ENCODE data around the gene E2F3. TPM values are rescaled to one million over a fixed set of nuclear protein-coding genes. Genes with fewer than 3 reads are reported as not detected.

Gene E2F3
- 12.3 and 13.8 TPM in 2 replicates for total RNA-seq (2014; rRNA removed; shearing (Covaris generic); ENCODE audit: low replicate concordance)

DNA sequence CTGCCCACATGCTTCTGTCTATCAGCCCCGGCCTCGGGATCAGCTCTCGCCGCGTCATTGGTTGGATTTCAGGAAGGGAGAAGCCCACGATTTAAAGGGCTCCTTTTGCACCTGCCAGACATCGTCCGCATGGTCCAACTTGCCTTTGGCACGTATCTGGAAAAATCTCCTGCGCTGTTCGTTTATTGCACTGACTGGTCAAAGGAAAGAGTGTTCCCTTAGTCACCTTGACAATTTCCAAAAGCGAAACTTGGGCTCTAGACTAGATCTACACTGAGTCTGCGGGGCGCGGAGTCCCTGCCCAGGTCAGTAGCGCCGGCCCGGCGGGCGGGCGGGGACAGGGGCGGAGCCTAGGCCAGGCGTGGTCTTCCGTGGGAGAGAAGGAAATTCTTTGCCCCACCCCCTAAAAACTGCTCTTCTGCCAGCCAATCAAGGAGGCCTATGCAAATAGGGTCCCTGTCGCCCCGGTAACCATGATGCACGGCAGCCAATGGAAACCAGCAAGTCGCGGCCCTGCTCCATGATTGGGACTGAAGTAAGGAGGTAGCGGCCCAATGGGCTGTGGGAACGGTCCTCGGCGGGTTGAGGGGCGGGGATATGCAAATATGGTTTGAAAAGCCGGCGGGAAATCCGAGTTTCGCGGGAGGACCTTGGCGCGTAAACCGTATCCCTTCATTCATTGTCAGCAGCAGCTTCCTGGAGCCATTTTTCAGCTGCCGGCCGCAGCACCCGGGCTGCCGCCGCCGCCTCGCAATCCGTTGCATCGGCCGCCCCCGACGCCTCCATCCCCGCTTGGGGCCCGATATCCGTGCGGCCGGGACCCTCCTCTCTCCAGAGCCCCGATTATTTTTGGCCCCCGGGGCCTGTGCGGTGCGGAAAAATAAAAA lies at the start of gene E2F3:
Gene E2F3 (plus strand): TSS at position 675 of the 887 bp plus-strand sequence. CDS start 354 bp downstream, outside the sequence.
- Histone ChIP-seq H3K9me2 (replicated peaks; ENCODE audit: insufficient read depth, low read length) (no peaks in the 10 kb centered on the region), H3K27ac (ENCODE audit: low read length) (peak within 1 kb of the TSS; percentile 93), H3K4me3 (ENCODE audit: low read length) (peak within 1 kb of the TSS; percentile 83), H3K27me3 (ENCODE audit: low read length) (no peaks in the 10 kb centered on the region), H3K4me2 (ENCODE audit: low read depth, low read length, poor library complexity, severe bottlenecking) (peak within 1 kb of the TSS; percentile 87), H3K9ac (ENCODE audit: low read length) (peak within 1 kb of the TSS; percentile 99), H3K36me3 (ENCODE audit: insufficient read depth, low read length) (peaks cover 13% of the 10 kb centered on the region; the same call in 1 of the 2 replicates), H3K79me2 (ENCODE audit: low read length) (peaks cover 43% of the 10 kb centered on the region), H3K4me1 (ENCODE audit: low read length) (peaks cover 23% of the 10 kb centered on the region), H3K9me3 (ENCODE audit: low read length) (no peaks in the 10 kb centered on the region), H2AFZ (ENCODE audit: low read length) (peak within 1 kb of the TSS; percentile 21; the same call in 1 of the 2 replicates), H4K20me1 (ENCODE audit: insufficient read depth, low read depth, low read length) (peaks cover 11% of the 10 kb centered on the region; the same call in 1 of the 2 replicates)
- DNase-seq, result peak; percentile 100

- Histone ChIP-seq H3K27me3 (ENCODE audit: low read length) (no peaks in the 10 kb centered on the region), H3K9me2 (replicated peaks; ENCODE audit: insufficient read depth, low read length) (no peaks in the 10 kb centered on the region), H4K20me1 (ENCODE audit: insufficient read depth, low read depth, low read length) (no peaks in the 10 kb centered on the region), H3K4me1 (ENCODE audit: low read length) (no peaks in the 10 kb centered on the region), H2AFZ (ENCODE audit: low read length) (no peak overlapping the region), H3K4me3 (ENCODE audit: low read length) (no peak overlapping the region), H3K27ac (ENCODE audit: low read length) (no peak overlapping the region), H3K9ac (ENCODE audit: low read length) (no peak overlapping the region), H3K4me2 (ENCODE audit: low read depth, low read length, poor library complexity, severe bottlenecking) (no peak overlapping the region), H3K36me3 (ENCODE audit: insufficient read depth, low read length) (no peaks in the 10 kb centered on the region), H3K9me3 (ENCODE audit: low read length) (no peaks in the 10 kb centered on the region), H3K79me2 (ENCODE audit: low read length) (no peaks in the 10 kb centered on the region)
- DNase-seq, result no peak
These were observed 49.3 kb upstream of the E2F3 start for GRCh38 chr6:20352346-20352745.

- no peaks in the 10 kb centered on the region for H3K79me2 ChIP-seq (ENCODE audit: low read length)
- no peak overlapping the region for H3K27ac ChIP-seq (ENCODE audit: low read length)
- no peaks in the 10 kb centered on the region for H3K36me3 ChIP-seq (ENCODE audit: insufficient read depth, low read length)
- H4K20me1 ChIP-seq (ENCODE audit: insufficient read depth, low read depth, low read length), result no peaks in the 10 kb centered on the region
- no peak for DNase-seq
- H3K27me3 ChIP-seq (ENCODE audit: low read length), result no peaks in the 10 kb centered on the region
- no peak overlapping the region for H3K4me2 ChIP-seq (ENCODE audit: low read depth, low read length, poor library complexity, severe bottlenecking)
- no peak overlapping the region for H3K9ac ChIP-seq (ENCODE audit: low read length)
- H3K9me2 ChIP-seq (replicated peaks; ENCODE audit: insufficient read depth, low read length), result no peaks in the 10 kb centered on the region
- no peak overlapping the region for H2AFZ ChIP-seq (ENCODE audit: low read length)
- no peak overlapping the region for H3K4me3 ChIP-seq (ENCODE audit: low read length)
- no peaks in the 10 kb centered on the region for H3K4me1 ChIP-seq (ENCODE audit: low read length)
- no peaks in the 10 kb centered on the region for H3K9me3 ChIP-seq (ENCODE audit: low read length)
These were observed 48.5 kb upstream of the E2F3 start for GRCh38 chr6:20353134-20353533.

DNA sequence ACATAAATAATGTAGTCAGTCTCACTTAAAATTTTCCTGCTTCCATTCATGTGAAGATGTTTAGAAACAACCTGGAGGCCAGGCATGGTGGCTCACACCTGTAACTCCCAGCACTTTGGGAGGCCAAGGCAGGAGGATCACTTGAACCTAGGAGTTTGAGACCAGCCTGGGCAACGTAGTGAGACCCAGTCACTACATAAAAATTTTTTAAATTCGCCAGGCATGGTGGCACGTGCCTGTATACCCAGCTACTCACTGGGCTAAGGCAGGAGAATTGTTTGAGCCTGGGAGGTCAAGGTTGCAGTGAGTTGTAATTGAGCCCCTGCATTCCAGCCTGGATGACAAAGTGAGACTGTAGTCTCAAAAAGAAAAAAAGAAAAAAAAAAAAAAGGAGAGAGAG lies 47.3 kb upstream of the E2F3 start:
- no peak overlapping the region for H3K27ac ChIP-seq (ENCODE audit: low read length)
- H3K27me3 ChIP-seq (ENCODE audit: low read length), result no peaks in the 10 kb centered on the region
- no peak overlapping the region for H2AFZ ChIP-seq (ENCODE audit: low read length)
- no peaks in the 10 kb centered on the region for H4K20me1 ChIP-seq (ENCODE audit: insufficient read depth, low read depth, low read length)
- H3K4me3 ChIP-seq (ENCODE audit: low read length), result no peak overlapping the region
- H3K9me2 ChIP-seq (replicated peaks; ENCODE audit: insufficient read depth, low read length), result no peaks in the 10 kb centered on the region
- H3K79me2 ChIP-seq (ENCODE audit: low read length), result no peaks in the 10 kb centered on the region
- no peaks in the 10 kb centered on the region for H3K4me1 ChIP-seq (ENCODE audit: low read length)
- H3K36me3 ChIP-seq (ENCODE audit: insufficient read depth, low read length), result no peaks in the 10 kb centered on the region
- H3K9me3 ChIP-seq (ENCODE audit: low read length), result no peaks in the 10 kb centered on the region
- H3K4me2 ChIP-seq (ENCODE audit: low read depth, low read length, poor library complexity, severe bottlenecking), result no peak overlapping the region
- no peak overlapping the region for H3K9ac ChIP-seq (ENCODE audit: low read length)
- no peak for DNase-seq

DNA sequence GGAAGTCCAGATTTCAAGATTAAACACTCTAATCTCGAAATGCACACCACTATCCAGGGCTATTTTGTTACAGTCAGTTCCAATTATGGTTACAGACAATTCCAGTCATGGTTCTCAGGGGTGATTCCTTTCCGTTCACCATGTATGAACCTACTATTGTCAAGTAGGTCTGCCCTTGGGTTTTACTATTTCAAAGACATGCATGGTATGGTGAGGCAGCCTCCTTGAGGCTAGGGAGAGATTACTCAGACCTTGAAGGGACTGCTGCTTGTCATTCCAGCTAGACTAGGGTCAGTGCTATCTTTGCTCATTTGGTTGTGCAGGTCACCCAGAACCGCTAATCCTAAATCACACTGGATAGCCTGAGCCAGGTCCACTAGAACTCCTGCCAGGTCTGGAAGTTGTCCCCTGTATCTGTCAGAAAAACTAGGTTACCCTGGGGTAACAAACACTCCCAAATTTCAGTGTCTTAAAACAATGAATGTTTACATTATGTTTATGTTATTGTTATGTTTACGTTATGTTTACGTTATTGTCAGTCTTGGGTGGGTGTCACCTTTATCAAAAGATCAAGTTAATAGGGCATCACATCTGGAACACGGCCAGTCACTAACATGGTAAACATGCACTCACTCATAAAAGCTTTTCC lies 41.1 kb upstream of the E2F3 start:
- no peaks in the 10 kb centered on the region for H3K27me3 ChIP-seq (ENCODE audit: low read length)
- no peak overlapping the region for H3K27ac ChIP-seq (ENCODE audit: low read length)
- no peaks in the 10 kb centered on the region for H3K4me1 ChIP-seq (ENCODE audit: low read length)
- H3K9me2 ChIP-seq (replicated peaks; ENCODE audit: insufficient read depth, low read length), result no peaks in the 10 kb centered on the region
- DNase-seq, result no peak
- no peaks in the 10 kb centered on the region for H3K36me3 ChIP-seq (ENCODE audit: insufficient read depth, low read length)
- no peak overlapping the region for H3K4me2 ChIP-seq (ENCODE audit: low read depth, low read length, poor library complexity, severe bottlenecking)
- H3K4me3 ChIP-seq (ENCODE audit: low read length), result no peak overlapping the region
- H4K20me1 ChIP-seq (ENCODE audit: insufficient read depth, low read depth, low read length), result no peaks in the 10 kb centered on the region
- no peak overlapping the region for H2AFZ ChIP-seq (ENCODE audit: low read length)
- no peak overlapping the region for H3K9ac ChIP-seq (ENCODE audit: low read length)
- no peaks in the 10 kb centered on the region for H3K79me2 ChIP-seq (ENCODE audit: low read length)
- no peaks in the 10 kb centered on the region for H3K9me3 ChIP-seq (ENCODE audit: low read length)

DNA sequence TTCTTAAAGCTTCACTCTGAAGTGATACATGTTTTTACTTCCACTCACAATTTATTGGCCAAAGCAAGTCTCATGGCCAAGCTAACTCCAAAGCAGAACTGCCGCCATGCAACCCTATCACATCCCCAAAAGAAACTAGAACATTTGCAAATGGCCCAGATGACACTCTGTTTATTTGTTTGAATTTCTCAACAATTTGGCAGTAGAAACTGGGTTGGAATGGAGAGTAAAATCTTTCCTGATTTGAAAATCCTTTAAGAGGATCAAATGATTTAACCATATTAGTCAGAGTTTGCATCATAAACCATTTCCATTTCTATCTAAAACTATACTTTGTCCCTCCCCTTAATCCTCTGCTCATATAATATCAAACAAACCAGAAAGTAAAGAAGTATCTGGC lies 39.1 kb upstream of the E2F3 start:
- Histone ChIP-seq H3K9me2 (replicated peaks; ENCODE audit: insufficient read depth, low read length) (no peaks in the 10 kb centered on the region), H3K9me3 (ENCODE audit: low read length) (no peaks in the 10 kb centered on the region), H3K9ac (ENCODE audit: low read length) (no peak overlapping the region), H3K79me2 (ENCODE audit: low read length) (no peaks in the 10 kb centered on the region), H3K36me3 (ENCODE audit: insufficient read depth, low read length) (no peaks in the 10 kb centered on the region), H3K27ac (ENCODE audit: low read length) (no peak overlapping the region), H3K27me3 (ENCODE audit: low read length) (no peaks in the 10 kb centered on the region), H2AFZ (ENCODE audit: low read length) (no peak overlapping the region), H4K20me1 (ENCODE audit: insufficient read depth, low read depth, low read length) (no peaks in the 10 kb centered on the region), H3K4me2 (ENCODE audit: low read depth, low read length, poor library complexity, severe bottlenecking) (no peak overlapping the region), H3K4me1 (ENCODE audit: low read length) (no peaks in the 10 kb centered on the region), H3K4me3 (ENCODE audit: low read length) (no peak overlapping the region)
- DNase-seq, result no peak

DNA sequence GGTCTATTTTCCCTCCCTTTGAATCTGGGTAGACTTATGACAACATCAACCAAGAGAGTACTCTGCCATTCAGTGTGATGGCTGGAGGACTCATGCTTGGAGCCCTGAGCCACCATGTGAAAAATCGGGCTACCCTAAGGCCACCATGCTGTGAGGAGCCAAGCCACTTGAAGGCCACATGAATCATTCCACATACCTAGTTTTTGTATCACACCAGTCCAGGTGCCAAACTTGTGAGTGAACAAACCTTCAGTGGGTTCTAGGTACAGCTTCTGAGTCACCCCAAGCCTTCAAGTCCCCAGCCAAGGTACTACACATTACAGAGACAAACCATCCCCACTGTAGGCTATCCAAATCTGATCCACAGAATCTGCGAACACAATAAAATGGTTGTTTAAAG lies 37.4 kb upstream of the E2F3 start:
- no peak overlapping the region for H3K27ac ChIP-seq (ENCODE audit: low read length)
- no peak overlapping the region for H3K4me3 ChIP-seq (ENCODE audit: low read length)
- no peak overlapping the region for H3K9ac ChIP-seq (ENCODE audit: low read length)
- H3K9me3 ChIP-seq (ENCODE audit: low read length), result no peaks in the 10 kb centered on the region
- no peak overlapping the region for H2AFZ ChIP-seq (ENCODE audit: low read length)
- H3K36me3 ChIP-seq (ENCODE audit: insufficient read depth, low read length), result no peaks in the 10 kb centered on the region
- H3K79me2 ChIP-seq (ENCODE audit: low read length), result no peaks in the 10 kb centered on the region
- no peak for DNase-seq
- no peaks in the 10 kb centered on the region for H3K4me1 ChIP-seq (ENCODE audit: low read length)
- H3K27me3 ChIP-seq (ENCODE audit: low read length), result no peaks in the 10 kb centered on the region
- no peak overlapping the region for H3K4me2 ChIP-seq (ENCODE audit: low read depth, low read length, poor library complexity, severe bottlenecking)
- no peaks in the 10 kb centered on the region for H3K9me2 ChIP-seq (replicated peaks; ENCODE audit: insufficient read depth, low read length)
- no peaks in the 10 kb centered on the region for H4K20me1 ChIP-seq (ENCODE audit: insufficient read depth, low read depth, low read length)

- Histone ChIP-seq H3K4me2 (ENCODE audit: low read depth, low read length, poor library complexity, severe bottlenecking) (no peak overlapping the region), H3K27ac (ENCODE audit: low read length) (no peak overlapping the region), H3K4me1 (ENCODE audit: low read length) (no peaks in the 10 kb centered on the region), H3K9me2 (replicated peaks; ENCODE audit: insufficient read depth, low read length) (no peaks in the 10 kb centered on the region), H3K36me3 (ENCODE audit: insufficient read depth, low read length) (no peaks in the 10 kb centered on the region), H3K4me3 (ENCODE audit: low read length) (no peak overlapping the region), H4K20me1 (ENCODE audit: insufficient read depth, low read depth, low read length) (no peaks in the 10 kb centered on the region), H2AFZ (ENCODE audit: low read length) (no peak overlapping the region), H3K79me2 (ENCODE audit: low read length) (no peaks in the 10 kb centered on the region), H3K9me3 (ENCODE audit: low read length) (no peaks in the 10 kb centered on the region), H3K9ac (ENCODE audit: low read length) (no peak overlapping the region), H3K27me3 (ENCODE audit: low read length) (no peaks in the 10 kb centered on the region)
- DNase-seq, result no peak
These were observed 36.2 kb upstream of the E2F3 start for GRCh38 chr6:20365456-20365855.

Data from Karpas-422 (cell line).